H1 (cell line): ENCODE data around the gene POLR3F. TPM values are rescaled to one million over a fixed set of nuclear protein-coding genes. Genes with fewer than 3 reads are reported as not detected.

Experiments used
- KDM4A ChIP-seq: IDR thresholded peaks from one replicate; pipeline ENCODE4 v1.7.1; 2012; ENCODE audit warnings: low read depth, mild to moderate bottlenecking, moderate library complexity, low read length, inconsistent platforms; ENCODE audit not compliant: severe bottlenecking
- polyA plus RNA-seq, 7 experiments: library from polyadenylated mRNA; depleted of rRNA in 3 of 7; stranded (reverse) in 5 of 7; unstranded in 2 of 7; fragments of >200 nt in 5 of 7; fragments of 200-250 nt in 2 of 7; gene quantifications; 1 replicate in 5 of 7; 2 replicates in 1 of 7; 4 replicates in 1 of 7; pipeline versions ENCODE4 v1.2.1 to v1.2.3, GENCODE V29; 2011 to 2013; ENCODE audit warnings: missing spikeins in 2 of 7, mixed read lengths in 2 of 7
- total RNA-seq: library from RNA; stranded (reverse); fragmentation: NEBNext Ultra II Directional; extraction: Animal tissue kit (Norgen Biotek cat#: 25700); gene quantifications from 2 replicates; pipeline ENCODE4 v1.2.1, GENCODE V29; 2021
- TF ChIP-seq, protein P1 (sequence below): IDR thresholded peaks from 2 replicates; pipeline ENCODE4 v1.6.1; 2011; ENCODE audit warnings: low read depth, mild to moderate bottlenecking, low read length; ENCODE audit not compliant: insufficient read depth

Gene POLR3F
- total and polyA plus RNA-seq, 2 of the 8 experiments (the other 6 are each of a cell fraction or from before 2014, with no cell fraction given): 5.7 to 14.0 TPM

DNA sequence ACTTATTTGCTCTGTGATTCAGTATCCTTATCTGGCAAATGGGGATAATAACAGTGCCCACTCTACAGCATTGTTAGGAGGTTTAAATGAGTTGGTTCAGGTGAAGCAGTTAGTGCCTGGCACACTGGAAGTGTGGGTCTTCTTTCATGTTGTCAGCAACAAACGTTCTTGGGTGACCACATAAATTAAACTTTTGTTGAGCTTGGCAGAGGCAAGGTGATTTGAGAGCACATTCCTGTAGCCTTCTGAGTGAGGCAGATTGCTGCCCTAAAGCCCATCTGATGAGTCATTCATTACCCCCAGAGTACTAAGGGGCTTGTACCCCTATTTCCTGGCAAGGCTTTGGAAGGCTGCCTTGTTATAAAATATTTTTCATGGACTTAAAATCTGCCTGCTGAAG lies 66.3 kb downstream of the POLR3F start (continued):
- TF ChIP-seq, protein P1, sequence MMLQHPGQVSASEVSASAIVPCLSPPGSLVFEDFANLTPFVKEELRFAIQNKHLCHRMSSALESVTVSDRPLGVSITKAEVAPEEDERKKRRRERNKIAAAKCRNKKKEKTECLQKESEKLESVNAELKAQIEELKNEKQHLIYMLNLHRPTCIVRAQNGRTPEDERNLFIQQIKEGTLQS: no peak
- no peak for TF ChIP-seq KDM4A
